ENCODE data around the gene AASS.

AASS gene

GRCh38 chr7:122033641-122034040 lies 110.4 kb downstream of the AASS start:
- FAIRE-seq (no peak), DNase-seq (ENCODE audit: insufficient read length, low spot score) (no peak)
- TF ChIP-seq POU2F2 (IDR thresholded peaks at IDR 0.05; ENCODE audit: low read depth, low read length) (no peak), PAX5 (IDR thresholded peaks at IDR 0.05; ENCODE audit: insufficient read depth, low read length, severe bottlenecking) (no peak), POLR2AphosphoS5 (IDR thresholded peaks at IDR 0.05; ENCODE audit: low read depth, low read length) (no peak), POLR2A (IDR thresholded peaks at IDR 0.05; ENCODE audit: low read depth, low read length) (no peak), SPI1 (IDR thresholded peaks at IDR 0.05; ENCODE audit: low read depth, low read length) (no peak), TAF1 (IDR thresholded peaks at IDR 0.05; ENCODE audit: low read depth, low read length) (no peak)

- TF ChIP-seq POLR2AphosphoS5 (IDR thresholded peaks at IDR 0.05; ENCODE audit: low read depth, low read length) = no peak
- TF ChIP-seq POLR2A (IDR thresholded peaks at IDR 0.05; ENCODE audit: low read depth, low read length) = no peak
- no peak for TF ChIP-seq SPI1 (IDR thresholded peaks at IDR 0.05; ENCODE audit: low read depth, low read length)
These were observed 117.0 kb downstream of the AASS start for GRCh38 chr7:122027058-122027457.

More at GRCh38 chr7:122027058-122027457, 117.0 kb downstream of the AASS start:
- no peak for DNase-seq (ENCODE audit: insufficient read length, low spot score)
- no peak for FAIRE-seq

Data from GM12891 (cell line).